Loucy (cell line): ENCODE results near the gene MRPL52.
A peak's percentile ranks its signal among the peaks of the same experiment; 100 is the strongest.

Source experiments
- H2AFZ ChIP-seq: fragments of 200-600 bp; sonication (generic); 2 replicates; pipeline ENCODE4 v1.6.0; 2016; ENCODE audit warnings: antibody characterized with exemption, mild to moderate bottlenecking, low read length, moderate library complexity
- H3F3A ChIP-seq: fragments of 200-600 bp; 2 replicates; pipeline ENCODE4 v1.6.0; 2016; ENCODE audit warnings: antibody characterized with exemption, low read depth, mild to moderate bottlenecking
- H3K27me3 ChIP-seq: fragments of 200-600 bp; sonication (generic); 2 replicates; pipeline ENCODE4 v1.6.1; 2014; ENCODE audit warnings: low read length, mild to moderate bottlenecking; ENCODE audit not compliant: insufficient read depth, poor library complexity, severe bottlenecking
- H3K36me3 ChIP-seq: fragments of 200-600 bp; sonication (generic); 2 replicates; pipeline ENCODE4 v1.6.1; 2016; ENCODE audit warnings: low read length; ENCODE audit not compliant: insufficient read depth
- H3K4me1 ChIP-seq: fragments of 200-600 bp; sonication (generic); 2 replicates; pipeline ENCODE4 v1.5.1; 2014; ENCODE audit warnings: low read length, mild to moderate bottlenecking; ENCODE audit not compliant: insufficient read depth, poor library complexity, severe bottlenecking
- H3K4me2 ChIP-seq: fragments of 200-600 bp; sonication (generic); 2 replicates; pipeline ENCODE4 v1.6.0; 2014; ENCODE audit warnings: antibody characterized with exemption, low read length, low read depth, mild to moderate bottlenecking; ENCODE audit not compliant: poor library complexity, severe bottlenecking
- H3K4me3 ChIP-seq: fragments of 200-600 bp; sonication (generic); 2 replicates; pipeline ENCODE4 v1.5.1; 2014; ENCODE audit warnings: low read length, mild to moderate bottlenecking, mixed read lengths; ENCODE audit not compliant: poor library complexity, severe bottlenecking
- H3K79me2 ChIP-seq: fragments of 200-600 bp; sonication (generic); 2 replicates; pipeline ENCODE4 v1.6.1; 2014; ENCODE audit warnings: low read length; ENCODE audit not compliant: insufficient read depth
- H3K9ac ChIP-seq: fragments of 200-600 bp; sonication (generic); 2 replicates; pipeline ENCODE4 v1.6.0; 2014; ENCODE audit warnings: mild to moderate bottlenecking, low read depth, low read length, moderate library complexity; ENCODE audit not compliant: poor library complexity, severe bottlenecking
- H3K9me2 ChIP-seq: fragments of 200-600 bp; sonication (generic); replicated peaks from 2 replicates; pipeline ENCODE4 v1.6.1; 2016; ENCODE audit warnings: low read depth, low read length, mixed read lengths
- H3K9me3 ChIP-seq: fragments of 200-600 bp; sonication (generic); 2 replicates; pipeline ENCODE4 v1.6.1; 2014; ENCODE audit warnings: mild to moderate bottlenecking, antibody characterized with exemption, low read length, low read depth; ENCODE audit not compliant: insufficient read depth
- H4K20me1 ChIP-seq: fragments of 200-600 bp; sonication (generic); 2 replicates; pipeline ENCODE4 v1.6.0; 2014; ENCODE audit warnings: antibody characterized with exemption, low read length, mild to moderate bottlenecking; ENCODE audit not compliant: insufficient read depth, poor library complexity, severe bottlenecking
- EZH2phosphoT487 ChIP-seq: fragments of 200-600 bp; IDR thresholded peaks from 2 replicates; pipeline ENCODE4 v1.6.1; 2018; ENCODE audit warnings: antibody characterized with exemption, mild to moderate bottlenecking, moderate library complexity, borderline replicate concordance
- TF ChIP-seq, protein P1 (sequence below): fragments of 200-600 bp; sonication (generic); conservative IDR thresholded peaks from 2 replicates; pipeline ENCODE4 v1.5.1; 2014; ENCODE audit warnings: mild to moderate bottlenecking, antibody characterized with exemption, low read length

Gene MRPL52

DNA sequence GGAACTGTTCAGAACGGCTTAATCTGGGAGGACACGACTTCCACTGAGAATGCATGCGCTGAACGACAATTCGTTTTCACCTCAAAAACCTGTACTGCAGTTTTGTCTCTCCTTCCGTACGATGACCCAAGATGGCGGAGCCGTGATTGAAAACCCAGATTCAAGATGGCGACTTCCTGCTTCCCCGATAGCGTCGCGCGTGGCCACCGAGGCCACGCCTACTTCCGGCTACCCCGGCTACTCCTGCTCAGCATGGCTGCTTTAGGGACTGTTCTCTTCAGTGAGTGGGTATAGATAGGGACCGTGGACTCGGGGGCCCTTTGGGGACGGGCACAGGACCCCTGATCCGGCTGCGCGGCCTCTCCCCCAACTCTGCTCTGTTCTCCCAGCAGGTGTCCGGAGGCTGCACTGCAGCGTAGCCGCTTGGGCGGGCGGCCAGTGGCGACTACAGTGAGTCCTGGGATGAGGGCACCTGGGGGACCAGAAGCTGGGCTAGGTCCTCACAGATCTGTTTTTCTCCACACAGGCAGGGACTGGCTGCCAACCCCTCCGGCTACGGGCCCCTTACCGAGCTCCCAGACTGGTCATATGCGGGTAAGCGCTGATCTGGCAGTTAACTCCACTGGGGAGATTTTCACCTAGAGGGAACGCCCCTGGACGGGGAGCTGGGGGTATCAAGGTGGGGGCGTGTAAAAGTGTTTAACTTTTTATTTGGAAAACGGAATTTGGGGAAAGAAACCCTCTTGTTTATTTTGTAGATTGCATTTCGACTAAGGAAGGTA, at the start of gene MRPL52:
Gene MRPL52 (plus strand): TSS at position 227 of the 782 bp plus-strand sequence. CDS start 26 bp downstream, at position 253.
- peak within 1 kb of the TSS; percentile 90 for H3K9ac ChIP-seq
- TF ChIP-seq, protein P1, sequence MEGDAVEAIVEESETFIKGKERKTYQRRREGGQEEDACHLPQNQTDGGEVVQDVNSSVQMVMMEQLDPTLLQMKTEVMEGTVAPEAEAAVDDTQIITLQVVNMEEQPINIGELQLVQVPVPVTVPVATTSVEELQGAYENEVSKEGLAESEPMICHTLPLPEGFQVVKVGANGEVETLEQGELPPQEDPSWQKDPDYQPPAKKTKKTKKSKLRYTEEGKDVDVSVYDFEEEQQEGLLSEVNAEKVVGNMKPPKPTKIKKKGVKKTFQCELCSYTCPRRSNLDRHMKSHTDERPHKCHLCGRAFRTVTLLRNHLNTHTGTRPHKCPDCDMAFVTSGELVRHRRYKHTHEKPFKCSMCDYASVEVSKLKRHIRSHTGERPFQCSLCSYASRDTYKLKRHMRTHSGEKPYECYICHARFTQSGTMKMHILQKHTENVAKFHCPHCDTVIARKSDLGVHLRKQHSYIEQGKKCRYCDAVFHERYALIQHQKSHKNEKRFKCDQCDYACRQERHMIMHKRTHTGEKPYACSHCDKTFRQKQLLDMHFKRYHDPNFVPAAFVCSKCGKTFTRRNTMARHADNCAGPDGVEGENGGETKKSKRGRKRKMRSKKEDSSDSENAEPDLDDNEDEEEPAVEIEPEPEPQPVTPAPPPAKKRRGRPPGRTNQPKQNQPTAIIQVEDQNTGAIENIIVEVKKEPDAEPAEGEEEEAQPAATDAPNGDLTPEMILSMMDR = no peak
- TF ChIP-seq EZH2phosphoT487 = no peak
- no peaks in the 10 kb centered on the region for H3K9me3 ChIP-seq
- peak within 1 kb of the TSS; percentile 87 for H2AFZ ChIP-seq
- peak within 1 kb of the TSS; percentile 72 for H3K4me2 ChIP-seq
- H3F3A ChIP-seq = no peaks in the 10 kb centered on the region
- peak within 1 kb of the TSS; percentile 95 for H3K4me3 ChIP-seq
- peaks cover 13% of the 10 kb centered on the region for H3K79me2 ChIP-seq
- H3K9me2 ChIP-seq = no peaks in the 10 kb centered on the region
- H3K4me1 ChIP-seq = peaks cover 12% of the 10 kb centered on the region
- peaks cover 2% of the 10 kb centered on the region; the same call in 1 of the 2 replicates for H3K36me3 ChIP-seq
- H3K27me3 ChIP-seq = no peaks in the 10 kb centered on the region
- H4K20me1 ChIP-seq = no peaks in the 10 kb centered on the region

DNA sequence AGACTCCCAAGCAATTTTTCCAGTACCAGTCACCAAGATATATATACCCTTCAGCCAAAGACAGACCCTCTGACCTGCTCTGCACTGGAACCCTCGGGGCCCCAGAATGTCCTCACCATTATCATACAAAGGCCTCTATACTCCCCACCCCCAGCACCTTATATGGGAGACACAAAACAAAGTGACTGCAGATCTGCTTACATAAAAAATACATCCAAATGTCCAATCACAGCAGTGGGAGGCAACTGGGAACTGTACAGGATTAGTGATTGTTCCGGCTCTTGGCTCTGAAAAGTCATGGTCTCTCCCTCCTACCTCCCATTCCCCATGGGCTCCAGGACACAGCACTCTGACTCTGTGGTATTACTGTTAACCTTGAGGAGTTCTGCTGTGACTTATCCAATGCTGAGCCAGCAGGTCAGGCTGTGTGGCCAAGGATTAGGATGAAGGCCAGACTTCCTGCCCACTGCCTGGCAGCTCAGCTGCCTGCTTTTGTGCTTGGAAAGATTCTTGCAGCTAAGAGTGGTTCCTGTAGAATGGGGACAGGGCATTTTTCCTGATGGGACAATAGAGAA, 49.5 kb upstream of the MRPL52 start:
- Histone ChIP-seq H3F3A (no peaks in the 10 kb centered on the region), H3K4me2 (no peak overlapping the region), H4K20me1 (no peaks in the 10 kb centered on the region), H3K9ac (no peak overlapping the region), H3K4me3 (no peak overlapping the region), H2AFZ (no peak overlapping the region), H3K9me3 (no peaks in the 10 kb centered on the region), H3K79me2 (no peaks in the 10 kb centered on the region), H3K4me1 (no peaks in the 10 kb centered on the region), H3K9me2 (no peaks in the 10 kb centered on the region), H3K36me3 (no peaks in the 10 kb centered on the region), H3K27me3 (no peaks in the 10 kb centered on the region)
- TF ChIP-seq, protein P1 = no peak
- no peak for TF ChIP-seq EZH2phosphoT487

DNA sequence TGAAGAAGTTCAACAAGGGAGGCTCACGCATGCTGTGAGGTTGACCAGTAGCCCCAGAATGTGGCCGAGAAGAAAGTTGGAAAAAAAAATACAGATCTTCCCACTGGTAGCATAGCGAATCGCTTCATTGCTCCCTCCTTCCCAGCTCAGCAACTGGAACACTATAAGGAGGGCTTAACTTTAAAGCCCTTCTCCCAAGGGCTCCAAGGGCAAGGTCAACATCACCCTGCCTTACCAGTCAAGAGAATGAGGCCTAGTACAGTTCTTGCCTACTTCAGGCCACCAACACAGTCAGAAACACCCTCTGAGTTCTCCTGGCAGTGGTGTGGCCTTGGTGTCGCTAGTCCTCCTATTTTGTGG, 48.8 kb upstream of the MRPL52 start:
- TF ChIP-seq, protein P1 = no peak
- TF ChIP-seq EZH2phosphoT487 = no peak
- Histone ChIP-seq H3K4me3 (no peak overlapping the region), H3K4me2 (no peak overlapping the region), H3F3A (no peaks in the 10 kb centered on the region), H3K36me3 (no peaks in the 10 kb centered on the region), H3K79me2 (no peaks in the 10 kb centered on the region), H3K9me3 (no peaks in the 10 kb centered on the region), H3K9ac (no peak overlapping the region), H4K20me1 (no peaks in the 10 kb centered on the region), H3K4me1 (no peaks in the 10 kb centered on the region), H3K9me2 (no peaks in the 10 kb centered on the region), H2AFZ (no peak overlapping the region), H3K27me3 (no peaks in the 10 kb centered on the region)
